ENCODE data around the gene ARHGAP25. TPM values are rescaled to one million over a fixed set of nuclear protein-coding genes. Genes with fewer than 3 reads are reported as not detected.
A peak's percentile ranks its signal among the peaks of the same experiment; 100 is the strongest.

The ARHGAP25 gene
- total RNA-seq, 6 donors from 2014 or later = 13.2 to 36.1 (median 26.3) TPM

GRCh38 chr2:68738906-68739594 lies 4.4 kb downstream of the ARHGAP25 start:
- Histone ChIP-seq H3K4me1 (peaks cover 16 to 35% (median 26%) of the 10 kb centered on the region in 4 donors), H3K27me3 (no peaks in the 10 kb centered on the region)
- ATAC-seq (ENCODE audit: low FRiP score in 2 of 2) = no peak

GRCh38 chr2:68739595-68740399 lies 5.2 kb downstream of the ARHGAP25 start:
- Histone ChIP-seq H3K4me1 (peaks cover 13 to 35% (median 25%) of the 10 kb centered on the region in 4 donors), H3K9me3 (no peaks in the 10 kb centered on the region), H3K27me3 (no peaks in the 10 kb centered on the region), H3K4me3 (no peak overlapping the region), H3K36me3 (no peaks in the 10 kb centered on the region), H3K27ac (peak overlapping the region in 3 of 4 donors; percentile 8 to 67 (median 23))
- ATAC-seq (ENCODE audit: low FRiP score in 2 of 2) (no peak), DNase-seq (no peak)
- 69 to 80% methylated on average over 6 of the region's 6 CpGs for WGBS, 2 donors
- TF ChIP-seq POLR2A (IDR thresholded peaks at IDR 0.05) = no peak
- TF ChIP-seq CTCF (IDR thresholded peaks at IDR 0.05) = no peak
- no peak for TF ChIP-seq EP300 (IDR thresholded peaks at IDR 0.05)
- no peak for TF ChIP-seq POLR2AphosphoS5 (IDR thresholded peaks at IDR 0.05)

More at GRCh38 chr2:68738906-68739594, 4.4 kb downstream of the ARHGAP25 start:
- Histone ChIP-seq H3K9me3 (no peaks in the 10 kb centered on the region), H3K4me3 (no peak overlapping the region), H3K27ac (peak overlapping the region in 2 of 4 donors; percentile 67 to 82), H3K36me3 (no peaks in the 10 kb centered on the region)
- DNase-seq = no peak
- TF ChIP-seq CTCF (IDR thresholded peaks at IDR 0.05) = no peak
- no peak for TF ChIP-seq POLR2AphosphoS5 (IDR thresholded peaks at IDR 0.05)
- TF ChIP-seq EP300 (IDR thresholded peaks at IDR 0.05) = no peak
- TF ChIP-seq POLR2A (IDR thresholded peaks at IDR 0.05) = no peak
- WGBS, 2 donors = 68 to 73% methylated on average over 3 of the region's 3 CpGs

- ATAC-seq (ENCODE audit: low FRiP score in 2 of 2) (no peak), DNase-seq (no peak)
- peak overlapping the region; percentile 8 to 67 (median 34) for H3K27ac ChIP-seq
- H3K9me3 ChIP-seq = no peaks in the 10 kb centered on the region
- TF ChIP-seq POLR2AphosphoS5 (IDR thresholded peaks at IDR 0.05) (no peak), EP300 (IDR thresholded peaks at IDR 0.05) (no peak), CTCF (IDR thresholded peaks at IDR 0.05) (no peak), POLR2A (IDR thresholded peaks at IDR 0.05) (no peak)
- no peaks in the 10 kb centered on the region for H3K36me3 ChIP-seq
- H3K4me1 ChIP-seq = peaks cover 13 to 35% (median 25%) of the 10 kb centered on the region in 4 donors
- 43 to 50% methylated on average over 2 of the region's 2 CpGs for WGBS, 2 donors
- H3K27me3 ChIP-seq = no peaks in the 10 kb centered on the region
- no peak overlapping the region for H3K4me3 ChIP-seq
These were observed 5.8 kb downstream of the ARHGAP25 start for GRCh38 chr2:68740400-68740914.

- peak in 1 of 2 donors; percentile 55 for ATAC-seq (ENCODE audit: low FRiP score in 2 of 2)
- no peaks in the 10 kb centered on the region for H3K27me3 ChIP-seq
- no peak for DNase-seq
- no peak overlapping the region for H3K4me3 ChIP-seq
- no peak for TF ChIP-seq CTCF (IDR thresholded peaks at IDR 0.05)
- TF ChIP-seq POLR2AphosphoS5 (IDR thresholded peaks at IDR 0.05) = no peak
- no peak for TF ChIP-seq EP300 (IDR thresholded peaks at IDR 0.05)
- no peak for TF ChIP-seq POLR2A (IDR thresholded peaks at IDR 0.05)
- H3K27ac ChIP-seq = peak overlapping the region; percentile 42 to 67 (median 44)
- H3K4me1 ChIP-seq = peaks cover 13 to 35% (median 25%) of the 10 kb centered on the region in 4 donors
- WGBS, 2 donors = 62 to 67% methylated on average over 3 of the region's 3 CpGs
- H3K9me3 ChIP-seq = no peaks in the 10 kb centered on the region
- no peaks in the 10 kb centered on the region for H3K36me3 ChIP-seq
These were observed 6.6 kb downstream of the ARHGAP25 start for GRCh38 chr2:68741238-68741637.

All from upper lobe of left lung (tissue), 6 donors.